ENCODE data around the gene PAX2.

Gene PAX2

DNA sequence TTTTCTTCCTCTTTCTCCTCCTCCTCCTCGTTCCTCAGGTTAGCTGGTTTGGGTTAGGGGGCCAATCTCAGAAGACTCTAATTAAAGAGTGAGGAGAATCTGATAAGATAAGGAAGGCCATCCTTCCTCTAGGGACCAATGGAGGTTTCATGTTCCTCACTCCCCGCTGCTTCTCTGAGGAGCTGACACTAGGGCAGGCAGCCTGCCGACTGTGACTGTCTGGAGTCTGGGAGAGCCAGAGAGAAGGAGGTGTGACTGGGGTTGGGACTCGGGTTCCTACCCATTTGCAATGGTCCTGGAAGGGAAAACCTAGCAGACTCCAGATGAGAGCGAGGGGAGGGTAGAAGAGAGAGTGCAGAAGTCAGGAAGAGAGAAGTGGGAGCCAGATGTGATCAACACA, 15.3 kb downstream of the PAX2 start:
- DNase-seq = no peak

DNA sequence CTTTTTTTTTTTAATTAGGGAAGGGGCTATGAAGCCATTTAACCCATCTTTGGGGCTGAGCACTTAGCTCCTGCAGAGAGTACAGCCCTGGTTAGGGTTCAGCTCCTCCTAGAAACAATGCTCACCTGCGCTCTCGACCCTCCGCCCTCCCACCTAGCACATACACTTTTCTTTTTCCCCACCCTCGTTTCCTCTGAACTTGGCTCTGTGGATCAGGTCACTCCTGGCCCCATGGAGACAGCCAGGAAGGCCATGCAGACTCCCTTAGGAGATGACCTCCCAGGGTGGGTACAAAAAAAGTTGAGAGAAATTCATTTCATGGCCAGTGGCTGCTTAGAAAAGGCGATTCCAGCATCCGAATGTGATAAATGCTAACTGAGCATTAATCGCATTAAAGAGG, 15.8 kb downstream of the PAX2 start:
- DNase-seq = no peak

- DNase-seq = no peak
Observed at GRCh38 chr10:100763043-100763747, 17.8 kb downstream of the PAX2 start.

DNA sequence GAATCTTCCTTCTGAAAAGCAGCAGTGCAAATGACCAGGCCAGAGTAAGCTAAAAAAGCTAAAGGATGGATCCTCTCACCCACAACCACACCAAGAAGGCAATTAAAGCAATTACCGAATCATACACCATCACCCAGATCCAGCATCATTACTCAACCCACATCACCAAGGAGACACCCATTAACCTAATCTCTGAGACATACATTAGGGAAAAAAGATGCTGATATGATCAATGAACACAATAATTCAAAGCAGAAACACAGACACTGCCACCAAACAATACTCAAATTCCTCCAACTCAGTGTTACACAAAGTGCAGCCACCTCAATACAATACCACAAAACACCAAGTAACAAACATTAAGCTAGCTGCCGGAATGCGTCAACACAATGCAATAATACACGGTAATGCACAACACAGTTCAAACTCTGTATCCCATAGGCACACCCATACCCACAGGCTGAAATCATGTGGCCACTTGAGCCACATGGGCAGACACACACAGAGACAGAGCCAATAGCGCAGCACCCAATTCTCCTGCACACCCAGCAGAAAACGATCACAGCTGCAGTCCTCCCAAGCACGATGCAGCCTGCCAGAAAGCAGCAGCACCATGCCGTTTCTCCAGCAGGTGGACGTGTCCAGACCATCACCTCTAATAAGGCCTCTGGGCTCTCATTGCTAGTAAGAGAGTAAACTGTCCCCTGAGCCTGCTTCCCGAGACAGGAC, 21.5 kb downstream of the PAX2 start:
- no peak for DNase-seq

DNA sequence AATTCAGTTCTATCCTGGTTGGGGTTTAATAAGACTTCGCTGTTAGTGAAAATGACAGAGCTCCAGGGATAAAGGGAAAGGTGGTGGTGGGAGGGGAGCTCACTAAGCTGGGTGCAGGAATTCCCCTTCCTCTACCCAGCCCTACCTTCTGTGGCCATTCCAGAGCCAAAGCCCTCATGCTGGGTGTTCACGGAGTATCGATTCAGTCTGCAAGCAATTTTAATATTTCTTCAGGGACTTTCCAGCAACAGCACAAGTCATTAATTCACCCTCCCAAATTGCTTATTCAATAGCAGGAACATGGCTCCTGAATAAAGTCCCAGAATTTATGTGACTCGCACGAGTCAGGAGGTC, 22.0 kb downstream of the PAX2 start:
- DNase-seq = no peak

GRCh38 chr10:100769481-100769880, 24.1 kb downstream of the PAX2 start:
- no peak for DNase-seq

- no peak for DNase-seq
Observed at GRCh38 chr10:100773646-100774045, 28.3 kb downstream of the PAX2 start.

DNA sequence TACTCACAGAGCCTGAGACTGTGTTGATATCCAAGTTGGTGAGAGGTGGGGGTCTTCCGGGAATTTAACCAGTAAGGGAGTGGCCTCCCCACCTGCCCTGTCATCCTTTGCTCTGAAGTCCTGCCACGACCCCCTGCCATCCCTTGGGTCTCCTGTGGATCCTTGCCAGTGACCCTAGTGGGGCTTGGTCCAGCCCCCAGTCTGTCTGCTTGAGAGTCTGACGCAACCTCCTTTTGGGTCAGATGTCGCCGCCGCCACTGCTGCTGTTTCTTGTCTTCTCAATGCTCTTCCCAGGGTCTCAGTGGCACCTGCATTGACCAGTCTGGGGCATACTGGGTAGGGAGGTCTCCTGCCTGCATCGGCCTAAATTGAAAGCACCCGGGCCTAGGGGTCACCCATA, 28.8 kb downstream of the PAX2 start:
- no peak for DNase-seq

DNA sequence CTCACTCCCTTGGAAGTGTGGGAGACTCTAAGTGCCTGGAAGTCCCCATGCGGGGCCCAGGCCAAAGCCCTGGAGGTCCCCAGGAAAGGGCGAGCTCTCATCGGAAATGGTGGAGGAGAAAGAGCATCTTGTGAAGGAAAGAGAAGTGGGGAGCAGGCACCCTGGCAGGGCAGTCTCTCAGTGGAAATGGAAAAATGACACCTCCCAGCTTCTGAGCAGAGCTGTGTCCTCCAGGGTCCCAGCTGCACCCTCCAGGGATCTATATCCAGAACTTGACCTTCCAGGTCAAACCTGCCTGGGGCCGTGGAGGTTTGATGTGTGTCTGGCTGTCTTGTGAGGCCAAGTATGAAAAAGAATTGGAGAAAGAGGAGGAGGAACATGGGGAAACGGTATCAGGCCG, 29.5 kb downstream of the PAX2 start:
- no peak for DNase-seq

DNA sequence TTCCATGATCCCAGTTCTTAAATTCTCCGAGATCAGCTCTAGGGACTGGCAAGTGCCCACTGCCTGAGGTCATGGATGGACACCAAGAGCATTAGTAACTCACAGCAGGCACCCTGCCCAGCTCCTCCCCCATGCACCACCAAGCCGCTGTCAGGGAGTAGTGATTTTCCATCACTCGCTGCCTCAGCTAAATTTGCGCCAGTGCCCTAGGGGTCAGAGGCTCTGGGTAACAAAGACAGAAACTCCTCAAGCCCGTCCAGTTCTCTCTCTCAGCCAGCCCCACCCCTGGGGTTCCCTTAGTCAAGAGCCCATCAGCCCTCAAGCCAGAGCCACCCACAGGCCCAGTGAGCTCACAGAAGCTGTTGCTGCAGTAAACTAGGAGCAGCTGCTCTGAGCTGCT, 30.0 kb downstream of the PAX2 start:
- DNase-seq = no peak

DNA sequence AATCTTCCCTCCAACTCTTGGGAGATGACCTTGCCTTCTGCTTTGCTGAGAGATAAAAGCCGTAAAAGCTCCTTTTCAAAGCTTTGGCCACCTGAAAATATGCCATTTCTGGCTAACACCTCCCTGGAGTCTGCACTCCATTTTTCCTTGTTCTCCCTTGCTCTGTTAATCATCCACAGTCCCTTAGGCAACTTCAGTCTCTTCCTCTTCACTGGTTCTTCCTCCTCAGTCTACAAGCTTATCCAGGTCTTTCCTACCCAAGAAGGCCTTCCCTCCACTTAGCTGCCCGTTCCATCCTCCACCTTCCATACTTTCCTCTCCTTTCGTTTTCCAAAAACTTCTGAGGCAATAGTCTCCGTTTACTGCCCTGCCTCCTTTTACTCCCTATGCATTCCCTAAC, 30.5 kb downstream of the PAX2 start:
- DNase-seq = no peak

- DNase-seq = no peak
Observed at GRCh38 chr10:100776671-100777070, 31.3 kb downstream of the PAX2 start.

DNA sequence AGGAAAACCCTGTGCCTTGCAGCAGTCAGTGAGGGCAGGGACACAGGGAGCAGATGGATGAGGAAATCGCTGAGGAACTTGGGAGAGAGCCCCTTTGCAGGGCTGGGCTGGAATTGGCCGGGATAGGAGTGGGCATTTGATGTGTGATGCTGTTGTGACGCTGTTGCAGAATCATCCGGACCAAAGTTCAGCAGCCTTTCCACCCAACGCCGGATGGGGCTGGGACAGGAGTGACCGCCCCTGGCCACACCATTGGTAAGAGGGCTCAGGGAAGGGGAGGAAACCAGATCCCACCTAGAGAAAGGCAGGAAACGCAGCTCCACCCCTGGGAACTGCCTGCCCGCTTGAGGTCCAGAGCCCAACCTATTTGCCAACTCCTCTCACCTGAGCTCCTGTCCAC, 33.9 kb downstream of the PAX2 start:
- DNase-seq = no peak

DNA sequence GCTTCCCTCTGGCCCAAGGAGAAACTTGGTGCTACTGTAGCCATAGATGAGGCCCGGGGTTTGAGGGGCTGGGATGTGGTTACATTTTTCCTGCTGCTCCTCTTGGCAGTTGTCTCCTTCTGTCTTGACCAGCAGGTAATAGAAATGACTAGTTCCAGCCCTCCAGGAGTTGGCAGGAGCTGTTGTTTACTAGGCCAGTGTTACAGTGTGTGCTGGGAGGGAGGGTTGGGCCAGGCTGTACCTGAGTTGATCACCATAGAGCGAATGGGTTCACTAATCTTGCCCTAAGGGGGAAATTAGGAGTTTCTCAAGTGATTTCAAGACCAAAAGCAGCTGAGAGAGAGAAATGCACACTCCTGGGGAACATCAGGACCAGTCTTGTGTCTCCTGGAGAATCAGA, 34.9 kb downstream of the PAX2 start:
- DNase-seq = no peak

DNA sequence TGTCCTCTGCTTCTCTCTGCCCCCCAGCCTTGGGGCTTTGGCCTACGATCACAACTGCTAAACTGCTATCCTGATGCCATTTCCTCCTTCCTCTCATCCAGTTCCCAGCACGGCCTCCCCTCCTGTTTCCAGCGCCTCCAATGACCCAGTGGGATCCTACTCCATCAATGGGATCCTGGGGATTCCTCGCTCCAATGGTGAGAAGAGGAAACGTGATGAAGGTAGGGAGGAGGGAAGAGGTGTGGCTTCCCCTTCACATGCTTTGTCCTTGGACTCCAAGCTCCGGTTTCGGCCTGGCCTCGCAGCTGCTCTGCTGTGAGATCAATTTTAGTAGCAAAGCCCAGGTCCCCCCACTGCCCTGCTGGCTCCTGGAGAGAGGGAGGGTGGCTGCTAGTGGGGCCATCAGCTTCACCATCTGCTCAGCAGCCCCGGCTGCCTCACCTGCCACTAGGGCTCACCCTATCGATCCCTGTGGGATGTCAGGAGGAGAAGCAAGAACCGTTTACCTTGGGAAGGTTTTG, 35.8 kb downstream of the PAX2 start:
- DNase-seq = no peak

DNA sequence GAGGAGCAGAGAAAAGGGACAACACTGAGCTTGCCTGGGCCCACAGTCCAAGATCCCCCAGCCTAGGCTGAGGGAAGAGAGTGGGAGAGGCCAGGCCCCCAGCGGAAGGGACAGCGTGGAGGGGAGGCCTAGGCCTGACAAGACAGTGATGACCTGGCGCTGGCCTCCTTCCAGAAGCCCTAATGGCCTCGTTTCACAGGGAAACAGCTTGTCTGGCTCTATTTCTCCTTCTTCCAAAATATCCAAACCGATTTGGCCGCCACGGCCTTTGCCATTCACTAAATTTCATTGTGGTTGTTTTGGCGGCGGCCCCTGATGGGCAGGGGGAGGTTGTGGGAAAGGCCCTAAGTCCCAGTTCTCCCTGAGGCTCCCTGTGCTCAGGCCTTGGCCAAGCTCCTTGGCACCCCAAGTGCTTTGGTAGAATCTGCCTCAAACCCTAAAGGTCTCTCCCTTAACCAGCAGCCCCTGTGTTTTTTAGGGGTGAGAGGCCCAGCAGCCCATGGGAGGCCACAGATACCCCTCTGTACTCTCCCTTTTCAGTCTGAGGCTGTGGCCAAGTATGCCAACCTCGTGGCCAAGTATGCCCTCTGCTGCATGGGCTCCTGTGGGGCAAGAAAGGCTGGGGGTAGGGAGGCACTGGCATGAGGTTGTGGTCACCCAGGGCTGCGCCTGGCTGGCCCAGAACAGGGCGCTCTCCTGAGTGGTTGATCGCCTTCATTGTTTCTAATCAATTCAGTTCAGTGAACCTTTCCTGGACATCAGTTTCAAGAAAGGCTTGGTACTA, 37.3 kb downstream of the PAX2 start:
- no peak for DNase-seq

- no peak for DNase-seq
Observed at GRCh38 chr10:100784126-100784525, 38.7 kb downstream of the PAX2 start.

GRCh38 chr10:100786591-100786990, 41.2 kb downstream of the PAX2 start:
- no peak for DNase-seq

- DNase-seq = no peak
Observed at GRCh38 chr10:100788002-100788903, 42.9 kb downstream of the PAX2 start.

- DNase-seq = no peak
Observed at GRCh38 chr10:100790761-100791208, 45.4 kb downstream of the PAX2 start.

- DNase-seq = no peak
Observed at GRCh38 chr10:100791369-100792058, 46.1 kb downstream of the PAX2 start.

GRCh38 chr10:100792574-100792973, 47.2 kb downstream of the PAX2 start:
- no peak for DNase-seq

All from NCI-H2107 (cell line).